ENCODE data around the gene THAP11.
A peak's percentile ranks its signal among the peaks of the same experiment; 100 is the strongest.

THAP11 gene

DNA sequence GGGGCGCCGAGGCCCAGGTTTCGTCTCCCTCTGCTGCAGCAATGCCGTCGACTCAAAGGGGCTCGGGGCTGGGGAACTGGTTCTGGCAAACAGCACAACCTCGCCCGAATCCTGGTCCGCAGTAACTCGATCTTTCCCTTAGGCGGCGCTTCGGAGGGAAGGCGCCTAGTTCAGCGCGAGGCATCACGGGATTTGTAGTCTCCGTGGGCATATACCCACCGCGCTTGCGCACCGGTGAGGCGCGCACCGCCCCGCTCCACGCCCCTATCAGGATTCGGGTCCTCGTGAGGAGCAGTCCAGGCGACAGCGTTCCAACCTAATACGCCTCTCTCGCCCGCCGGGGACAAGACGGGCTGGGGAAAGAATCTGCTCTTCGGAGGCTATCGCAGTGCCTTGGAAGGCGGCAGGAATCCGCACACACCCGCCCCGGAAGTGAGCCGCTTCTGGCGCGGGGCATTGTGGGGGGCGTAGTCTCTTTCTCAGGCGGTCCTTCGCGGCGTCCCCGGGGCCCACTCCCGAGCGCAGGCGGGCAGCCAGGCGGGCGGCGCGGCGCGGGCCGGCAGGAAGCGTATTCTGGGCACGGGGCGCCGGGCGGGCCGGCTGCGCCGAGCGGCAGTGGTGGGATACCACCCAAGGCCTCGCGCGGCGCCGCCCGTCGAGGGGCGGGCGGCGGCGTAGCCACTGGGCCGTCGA, at the start of gene THAP11:
TSS of gene THAP11 (plus strand) at position 505 of the 693 bp plus-strand sequence. CDS start 235 bp downstream, outside the sequence.
- DNase-seq (ENCODE audit: low read depth, low spot score) = peak; percentile 99

DNA sequence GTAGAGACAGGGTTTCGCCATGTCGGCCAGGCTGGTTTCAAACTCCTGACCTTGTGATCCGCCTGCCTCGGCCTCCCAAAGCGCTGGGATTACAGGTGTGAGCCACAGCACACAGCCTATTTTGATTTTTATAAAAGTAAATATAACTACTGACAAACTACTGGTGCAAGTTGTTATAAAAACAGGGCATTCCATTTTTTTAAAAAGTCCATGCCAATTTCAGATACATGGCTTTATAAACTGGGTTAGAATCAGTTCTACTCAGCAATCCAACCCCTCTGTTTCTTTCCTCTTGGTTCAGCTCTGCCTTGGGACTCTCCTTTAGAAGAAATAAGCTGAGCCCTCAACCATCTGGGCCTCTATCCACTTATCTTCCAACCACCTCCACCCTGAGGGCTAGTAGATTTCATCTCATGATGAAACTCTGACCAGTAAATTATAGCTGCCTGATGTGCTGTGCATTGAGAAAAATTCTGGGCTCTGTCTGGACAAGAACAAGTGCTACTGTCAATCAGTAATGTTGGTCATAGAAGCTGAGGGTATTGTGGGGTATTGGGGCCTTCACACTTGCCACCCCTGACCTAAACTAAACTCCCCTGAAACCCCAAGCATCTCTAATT, 45.9 kb upstream of the THAP11 start:
- DNase-seq (ENCODE audit: low read depth, low spot score) = no peak

DNA sequence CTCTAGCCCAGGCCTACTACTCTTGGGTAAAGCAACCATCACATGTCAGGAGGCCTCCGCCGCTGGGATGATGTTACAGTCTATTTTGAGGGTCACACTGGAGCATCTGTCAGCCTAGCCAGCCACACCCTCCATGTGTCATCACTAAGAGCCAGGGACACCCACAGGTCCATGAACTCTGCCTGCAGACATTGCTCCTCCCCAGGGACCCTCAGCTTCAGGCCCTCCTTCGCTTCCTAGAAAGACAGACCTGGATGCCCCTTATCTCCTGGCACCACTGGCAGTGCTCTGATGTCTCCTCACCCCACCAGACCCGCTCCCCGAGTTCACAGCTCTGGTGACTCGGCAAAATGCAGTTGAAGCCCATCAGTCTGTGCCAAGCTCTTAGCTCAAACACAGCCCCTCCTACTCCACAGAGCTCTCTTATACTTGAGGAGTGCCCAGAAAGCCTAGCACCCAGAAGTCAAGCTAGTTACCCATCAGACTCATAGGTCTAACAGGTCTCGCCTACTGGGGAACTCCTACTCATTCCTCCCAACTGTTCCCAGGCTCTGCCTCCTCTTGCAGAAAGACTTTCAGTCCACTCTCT, 41.7 kb upstream of the THAP11 start:
- no peak for DNase-seq (ENCODE audit: low read depth, low spot score)

DNA sequence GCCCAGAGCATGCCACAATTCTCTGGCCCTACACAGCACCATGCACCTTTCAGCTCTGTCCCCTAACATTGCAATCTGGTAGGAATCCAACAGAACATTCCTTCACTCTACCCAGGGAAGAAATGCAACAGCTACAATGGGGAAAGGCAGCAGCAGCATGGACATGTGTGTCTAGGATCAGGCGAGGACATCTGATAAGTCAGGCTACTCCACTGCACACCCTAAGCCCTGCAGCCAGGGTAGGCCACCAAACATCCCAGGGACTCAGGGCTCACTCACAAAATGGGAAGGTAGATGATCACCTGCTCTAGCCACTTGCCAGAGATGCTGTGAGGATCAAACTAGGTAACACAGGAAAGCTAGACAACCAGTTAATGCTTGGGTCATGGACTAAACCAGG, 40.9 kb upstream of the THAP11 start:
- no peak for DNase-seq (ENCODE audit: low read depth, low spot score)

DNA sequence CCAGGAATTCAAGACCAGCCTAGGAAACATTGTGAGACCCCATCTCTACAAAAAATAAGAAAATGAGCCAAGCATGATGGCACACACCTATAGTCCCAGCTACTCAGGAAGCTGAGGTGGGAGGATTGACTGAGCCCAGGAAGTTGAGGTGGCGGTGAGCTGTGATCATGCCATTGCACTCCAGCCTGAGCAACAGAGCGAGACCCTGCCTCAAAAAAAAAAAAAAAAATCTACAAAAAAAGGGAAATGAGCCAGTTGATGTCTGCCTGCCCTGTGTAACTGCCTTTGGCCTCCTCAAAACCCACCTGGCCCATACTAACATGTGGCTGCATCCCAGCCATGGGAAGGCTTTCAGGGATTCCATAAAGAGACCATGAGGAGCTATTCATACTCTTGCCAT, 40.2 kb upstream of the THAP11 start:
- no peak for DNase-seq (ENCODE audit: low read depth, low spot score)

DNA sequence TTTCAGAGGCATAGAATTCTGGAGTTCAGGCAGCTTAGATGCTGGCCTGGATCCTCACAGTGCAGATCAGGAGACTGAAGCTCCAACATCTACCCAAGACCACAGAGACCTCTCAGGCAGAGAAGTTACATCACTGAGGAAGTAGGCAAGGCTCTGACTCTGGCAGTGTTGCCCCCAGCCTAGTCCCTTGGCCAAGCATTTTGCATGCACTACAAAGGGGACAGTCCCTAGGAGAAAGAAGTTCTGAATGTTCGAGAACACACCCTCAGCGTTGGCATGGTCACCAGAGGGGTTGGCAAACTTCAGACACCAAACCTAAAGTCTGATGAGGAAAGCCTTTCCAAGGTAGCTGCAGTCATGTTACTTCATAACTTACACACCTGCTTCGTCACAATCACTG, 38.2 kb upstream of the THAP11 start:
- DNase-seq (ENCODE audit: low read depth, low spot score) = no peak

DNA sequence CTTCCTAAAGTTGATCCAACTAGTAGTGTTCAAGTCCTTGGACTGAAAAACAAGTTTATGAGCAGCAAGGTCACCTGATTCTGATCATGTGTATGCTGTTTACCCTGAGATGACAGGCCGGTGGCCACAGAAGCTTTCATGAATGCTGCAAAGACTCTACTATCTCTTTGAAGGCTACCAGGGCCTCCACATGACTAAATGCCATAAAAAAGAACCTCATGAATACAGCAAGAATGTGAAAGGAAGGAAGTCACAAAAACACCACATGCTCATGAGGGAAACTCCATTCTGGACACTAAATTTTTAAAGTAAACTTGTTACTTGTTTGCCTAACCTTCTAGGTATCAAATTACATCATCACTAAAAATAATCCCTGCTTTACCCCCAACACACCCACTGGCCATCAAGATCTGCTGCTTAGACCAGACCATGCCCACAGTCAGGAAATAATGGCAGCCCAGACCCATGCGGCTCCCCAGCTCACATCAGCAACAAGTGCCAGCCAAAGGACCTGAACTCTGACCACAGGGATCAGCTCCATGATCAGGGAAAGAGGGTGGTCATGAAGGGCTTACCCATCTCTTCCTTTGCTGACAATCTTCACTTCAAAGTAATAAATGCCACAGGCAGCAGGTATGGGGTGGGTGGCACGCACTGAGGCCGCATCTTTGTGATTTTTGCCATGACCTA, 37.1 kb upstream of the THAP11 start:
- DNase-seq (ENCODE audit: low read depth, low spot score) = no peak

DNA sequence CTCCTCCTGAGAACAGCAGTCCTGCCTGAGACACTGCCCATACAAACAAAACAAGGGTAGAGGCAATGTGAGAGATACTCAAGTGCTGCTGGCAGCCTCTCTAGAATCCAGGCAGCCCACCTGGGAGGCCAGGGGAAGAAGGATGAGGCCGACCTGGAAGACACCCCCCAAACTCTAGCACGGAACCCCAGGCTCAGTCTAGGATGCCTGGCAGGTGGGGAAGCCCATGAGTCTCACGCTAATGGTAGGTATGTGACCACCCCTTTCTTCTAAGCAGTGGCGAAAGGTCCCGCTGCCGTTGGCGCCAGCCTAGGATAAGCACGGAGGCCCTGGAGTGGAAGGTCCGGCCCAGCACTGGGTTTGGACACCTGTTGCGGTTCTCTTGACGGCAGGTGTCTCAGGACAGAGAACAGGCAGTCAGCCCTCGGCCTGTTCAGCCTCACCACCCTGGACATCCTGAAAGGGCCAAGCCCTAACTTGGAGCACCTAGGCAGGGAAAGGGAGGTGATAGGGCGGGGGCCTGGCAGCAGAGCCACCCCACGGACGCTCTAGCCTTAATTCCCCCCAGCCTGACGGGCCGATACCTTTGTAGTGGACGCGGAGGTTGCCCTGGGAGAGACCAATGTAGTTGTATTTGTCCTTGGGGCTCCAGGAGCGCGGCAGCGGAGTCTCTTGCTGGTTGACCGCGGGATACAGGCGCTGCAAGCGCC, 36.2 kb upstream of the THAP11 start:
- DNase-seq (ENCODE audit: low read depth, low spot score) = no peak

DNA sequence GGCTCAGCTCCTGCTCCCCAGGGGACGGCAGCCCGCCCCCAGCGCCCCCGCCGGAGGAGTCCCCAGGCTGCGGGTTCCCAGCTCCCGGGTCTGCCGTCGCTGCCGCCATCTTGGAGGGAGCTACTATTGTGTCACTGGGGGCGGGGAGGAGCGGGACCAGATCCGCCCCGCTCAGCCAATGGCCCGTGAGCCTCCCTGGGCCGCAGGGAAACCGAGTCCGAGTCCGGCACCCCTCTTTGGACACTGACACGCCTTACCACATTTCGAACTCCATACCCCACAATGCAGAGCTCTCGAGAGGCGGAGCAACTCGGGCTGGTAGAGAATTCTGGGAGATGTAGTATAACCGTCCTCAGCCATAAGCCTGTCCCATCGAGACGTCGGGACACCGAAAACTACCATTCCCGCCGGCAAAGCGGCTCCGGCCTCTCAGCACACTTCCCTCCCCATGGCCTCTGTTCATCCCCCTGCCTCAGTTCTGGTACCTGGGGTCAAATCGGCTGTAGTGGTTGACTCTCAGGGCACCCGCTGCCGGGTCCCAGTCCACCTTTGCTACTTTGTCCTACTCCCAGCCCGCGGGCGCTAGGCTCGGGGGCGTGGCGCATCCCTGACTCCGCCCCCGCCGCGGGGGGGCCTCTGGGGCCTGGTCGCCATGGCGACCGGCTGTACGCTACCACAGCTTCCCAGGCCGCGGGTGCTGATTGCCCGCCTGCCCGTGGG, 35.5 kb upstream of the THAP11 start, which contains the start of the genes RANBP10 and TSNAXIP1:
TSS of gene RANBP10 (minus strand) at position 133 of the 720 bp plus-strand sequence. CDS start at position 109, 24 bp downstream.
TSS of gene TSNAXIP1 (plus strand) at position 462 of the 720 bp plus-strand sequence. CDS start 261 bp downstream, outside the sequence.
- DNase-seq (ENCODE audit: low read depth, low spot score) = peak; percentile 100

DNA sequence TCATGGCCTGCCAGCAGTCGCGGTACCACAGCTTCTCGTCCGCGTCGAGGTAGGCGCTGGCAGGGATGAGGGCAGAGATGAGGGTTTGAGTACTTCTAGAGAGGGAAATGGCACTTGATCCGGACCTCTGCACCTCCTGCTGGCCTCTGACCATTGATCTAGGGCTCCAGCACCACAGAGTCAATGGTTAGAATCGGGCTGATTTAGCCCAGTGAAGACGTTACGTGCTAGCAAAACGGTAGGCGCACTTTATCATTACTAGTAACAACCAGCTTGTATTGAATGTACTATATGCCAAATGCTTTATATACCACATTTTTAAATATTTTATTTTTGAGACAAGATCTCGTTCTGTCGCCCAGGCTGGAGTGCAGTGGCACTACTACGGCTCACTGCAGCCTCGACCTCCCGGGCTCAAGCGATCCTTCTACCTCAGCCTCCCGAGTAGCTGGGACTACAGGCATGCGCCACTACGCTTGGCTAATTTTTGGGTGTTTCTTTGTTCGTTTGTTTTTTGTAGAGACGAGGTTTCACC, 34.9 kb upstream of the THAP11 start:
- DNase-seq (ENCODE audit: low read depth, low spot score) = no peak

DNA sequence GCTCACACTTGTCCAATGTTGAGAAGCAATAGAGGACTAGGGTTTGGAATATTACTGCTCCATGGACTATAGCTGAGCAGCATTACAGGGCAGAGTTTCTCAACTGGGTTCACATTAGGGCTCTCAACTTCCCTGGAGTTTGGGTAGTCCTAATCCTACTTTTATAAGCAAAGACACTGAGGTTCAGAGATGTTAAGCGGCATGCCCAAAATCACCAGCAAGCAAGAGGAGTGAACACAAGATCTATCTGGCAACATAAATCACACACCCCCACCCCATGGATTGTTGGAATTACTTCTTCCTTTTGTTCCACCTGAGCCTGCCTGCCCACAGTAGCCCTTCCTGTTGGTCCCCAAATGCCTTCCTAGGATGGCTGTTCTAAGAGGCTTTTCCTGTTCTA, 30.2 kb upstream of the THAP11 start:
- DNase-seq (ENCODE audit: low read depth, low spot score) = no peak

DNA sequence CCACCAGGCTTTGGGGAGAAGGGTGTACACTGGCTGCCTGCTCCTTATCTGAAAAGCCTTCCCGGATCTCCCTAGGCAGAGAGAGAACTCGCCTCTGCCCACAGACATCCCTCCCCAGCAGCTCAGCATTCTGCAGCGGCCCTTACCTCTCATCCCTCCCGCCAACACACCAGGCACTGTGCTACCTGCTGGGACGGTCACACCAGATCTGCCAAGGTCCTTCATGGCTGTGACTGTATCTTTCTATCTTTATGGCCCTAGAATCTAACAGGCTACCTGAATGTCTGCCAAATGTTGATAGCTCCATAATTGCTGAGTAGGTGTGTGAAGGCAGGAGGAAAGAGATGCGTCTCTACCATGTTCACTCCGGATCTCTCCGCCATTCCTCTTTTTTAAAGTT, 27.6 kb upstream of the THAP11 start:
- no peak for DNase-seq (ENCODE audit: low read depth, low spot score)

DNA sequence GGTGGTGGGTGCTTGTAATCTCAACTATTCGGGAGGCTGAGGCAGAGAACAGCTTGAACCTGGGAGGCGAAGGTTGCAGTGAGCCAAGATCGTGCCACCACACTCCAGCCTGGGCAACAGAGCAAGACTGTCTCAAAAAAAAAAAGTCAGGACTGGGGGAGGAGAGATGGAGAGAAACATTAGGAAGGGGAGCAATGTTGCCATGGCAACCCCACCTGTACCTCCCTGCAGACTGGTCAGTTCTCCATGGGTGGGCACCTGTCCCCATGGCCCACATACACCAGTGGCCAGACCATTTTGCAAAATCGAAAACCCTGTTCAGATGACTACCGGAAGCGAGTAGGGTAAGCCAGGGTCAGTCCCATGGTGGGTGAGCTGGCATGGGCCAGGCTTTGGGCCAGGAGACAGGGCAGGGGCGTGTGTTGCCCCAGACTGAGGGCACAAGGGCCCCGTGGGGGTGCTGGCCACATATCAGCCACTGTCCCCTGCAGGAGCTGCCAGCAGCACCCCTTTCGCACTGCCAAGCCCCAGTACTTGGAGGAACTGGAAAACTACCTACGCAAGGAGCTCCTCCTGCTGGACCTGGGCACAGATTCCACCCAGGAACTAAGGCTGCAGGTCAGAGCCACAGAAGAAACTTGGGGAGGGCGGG, 21.4 kb upstream of the THAP11 start:
- DNase-seq (ENCODE audit: low read depth, low spot score) = no peak

DNA sequence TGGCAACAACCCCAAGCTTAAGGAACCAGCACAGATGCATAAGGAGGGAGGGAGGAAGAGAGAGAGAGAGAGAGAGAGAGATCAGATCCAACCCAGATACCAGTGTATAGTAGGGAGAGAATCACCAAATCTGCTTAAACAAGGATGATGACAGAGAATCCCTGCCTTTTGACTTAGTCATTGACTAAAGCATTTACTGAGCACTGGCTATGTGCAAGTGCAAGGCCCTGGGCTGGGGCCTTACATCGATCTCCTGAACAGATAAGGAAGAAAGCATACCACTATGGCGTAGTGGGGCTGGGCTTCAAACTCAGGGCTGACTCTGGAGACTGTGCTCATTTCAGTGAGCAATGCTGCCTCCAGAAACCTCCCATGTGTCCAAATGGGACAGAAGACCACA, 19.6 kb upstream of the THAP11 start:
- DNase-seq (ENCODE audit: low read depth, low spot score) = peak; percentile 12

DNA sequence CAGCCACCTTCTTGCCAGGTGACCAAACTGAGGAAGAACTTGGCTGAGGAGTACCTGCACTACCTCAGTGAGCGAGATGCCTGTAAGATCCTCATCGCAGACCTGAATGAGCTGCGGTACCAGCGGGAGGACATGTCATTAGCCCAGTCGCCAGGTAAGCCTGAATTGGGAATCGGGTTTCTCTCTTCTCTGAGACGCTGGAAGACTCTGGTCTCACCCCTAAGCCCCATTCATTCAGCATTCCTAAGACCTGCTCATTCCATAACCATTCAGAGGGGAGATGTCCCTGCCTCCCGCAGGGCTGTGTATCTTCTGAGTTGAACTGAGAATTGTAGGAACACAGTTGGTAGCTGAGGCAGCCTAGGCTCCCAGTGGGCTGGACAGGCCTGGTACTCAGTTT, 17.0 kb upstream of the THAP11 start:
- no peak for DNase-seq (ENCODE audit: low read depth, low spot score)

DNA sequence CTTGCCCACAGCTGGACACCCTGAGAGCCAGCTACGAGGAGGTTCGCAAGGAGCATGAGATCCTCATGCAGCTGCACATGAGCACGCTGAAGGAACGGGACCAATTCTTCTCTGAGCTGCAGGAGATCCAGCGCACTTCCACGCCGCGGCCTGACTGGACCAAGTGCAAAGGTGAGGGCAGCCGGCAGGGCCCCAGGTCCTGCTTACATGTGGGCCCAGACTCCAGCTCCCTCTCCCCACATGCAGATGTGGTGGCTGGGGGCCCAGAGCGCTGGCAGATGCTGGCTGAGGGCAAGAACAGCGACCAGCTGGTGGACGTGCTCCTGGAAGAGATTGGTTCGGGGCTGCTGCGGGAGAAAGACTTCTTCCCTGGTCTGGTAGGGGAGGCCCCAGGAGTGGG, 16.2 kb upstream of the THAP11 start:
- DNase-seq (ENCODE audit: low read depth, low spot score) = no peak

DNA sequence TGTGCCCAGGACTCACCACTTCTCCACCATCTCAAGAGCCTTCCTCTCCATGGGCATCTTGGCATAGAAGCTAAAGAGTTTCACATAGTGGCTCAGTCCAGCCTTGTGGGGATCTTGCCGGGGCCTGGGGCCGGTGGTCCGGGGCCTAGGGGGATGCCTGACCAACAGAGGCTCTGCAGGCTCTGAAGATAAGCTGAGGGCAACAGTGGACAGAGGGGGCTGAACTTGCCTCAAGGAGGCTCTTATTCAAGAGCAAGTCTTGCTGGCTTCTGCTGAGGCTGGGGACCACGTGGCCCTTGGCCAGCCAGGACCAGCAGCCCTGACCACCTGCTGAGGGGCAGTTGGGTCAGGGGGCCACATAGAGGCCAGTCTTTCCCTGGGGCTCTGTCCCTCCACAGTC, 13.5 kb upstream of the THAP11 start:
- no peak for DNase-seq (ENCODE audit: low read depth, low spot score)

DNA sequence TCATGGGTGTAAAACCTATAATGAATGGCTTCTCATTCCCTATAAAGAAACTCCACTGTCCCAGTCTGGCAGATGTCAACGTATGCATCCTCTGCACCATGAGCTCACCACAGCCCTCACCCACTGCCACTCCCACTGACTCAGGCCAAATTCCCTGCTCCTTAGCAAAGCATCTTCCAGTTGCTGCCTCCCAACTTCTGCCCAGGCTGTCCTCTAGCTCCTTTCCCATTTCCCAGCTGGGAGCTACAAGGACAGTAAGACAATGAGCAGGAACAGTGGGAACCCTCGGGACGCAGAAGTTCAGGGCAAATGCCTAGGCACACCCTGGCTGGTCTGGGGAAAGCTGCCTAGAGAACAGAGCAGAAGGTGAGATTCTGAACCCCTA, 9.1 kb upstream of the THAP11 start:
- peak; percentile 27 for DNase-seq (ENCODE audit: low read depth, low spot score)

DNA sequence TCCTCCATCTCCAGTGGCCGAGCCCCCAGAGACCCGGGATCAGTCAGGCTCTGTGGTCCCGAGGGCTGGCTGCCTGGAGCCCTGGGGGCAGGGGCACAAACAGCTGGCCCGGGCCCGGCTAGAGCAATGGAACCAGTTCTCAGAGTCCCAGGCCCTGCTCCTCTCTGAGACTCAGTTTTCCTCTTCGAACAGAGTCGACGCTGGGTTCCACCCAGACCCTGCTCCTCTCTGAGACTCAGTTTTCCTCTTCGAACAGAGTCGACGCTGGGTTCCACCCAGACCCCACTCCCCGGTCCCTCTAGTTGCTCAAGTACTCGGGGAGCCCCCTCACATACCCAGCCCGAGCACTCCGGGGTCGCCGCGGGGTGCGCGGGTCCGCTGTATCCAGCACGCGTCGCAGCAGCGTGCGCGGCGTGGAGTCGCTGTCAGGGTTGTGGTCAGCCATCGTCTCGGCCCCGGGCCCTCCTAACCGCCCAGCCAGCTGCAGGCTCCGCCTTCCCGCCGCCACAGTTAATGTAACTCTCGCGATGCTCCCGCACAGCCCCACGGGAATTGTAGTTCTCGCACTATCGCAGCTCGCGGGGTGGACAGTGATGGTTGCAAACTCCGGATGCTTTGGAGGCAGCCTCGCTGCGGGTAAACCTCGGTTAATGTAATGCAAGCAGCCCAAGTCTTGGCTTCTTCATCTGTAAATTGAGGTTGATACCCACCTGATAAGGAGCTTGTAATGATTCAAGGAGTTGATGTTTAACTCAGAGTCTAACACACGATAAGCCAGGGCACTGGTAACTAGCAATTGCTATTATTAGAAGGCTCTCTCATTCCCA, 8.5 kb upstream of the THAP11 start:
- DNase-seq (ENCODE audit: low read depth, low spot score) = peak; percentile 94

Data from ELF-1 (cell line).